Activated CD8-positive, alpha-beta memory T cell treated with anti-CD3 and anti-CD28 coated beads for 24 hours (primary cell): ENCODE measurements around the gene PELO.
"Not testable (repeated sequence)": the region's sequence is repeated elsewhere in the genome, so short reads cannot be mapped to it uniquely, and the experiment has no call there.

Source experiments
- DNase-seq: peaks from one replicate; pipeline ENCODE4 v3.0.0-alpha.2; 2020

PELO gene

GRCh38 chr5:52787600-52788504, at the start of gene PELO, which contains the start of gene ITGA1:
PELO (plus strand) TSS chr5:52787916; CDS start chr5:52800395, 12,479 bp downstream.
ITGA1 (plus strand) TSS chr5:52787916; CDS start chr5:52788354, 438 bp downstream.
- peak; percentile 85 for DNase-seq

GRCh38 chr5:52738095-52738506, 49.6 kb upstream of the PELO start:
- DNase-seq, result no peak

GRCh38 chr5:52740007-52740406, 47.7 kb upstream of the PELO start:
- DNase-seq, result no peak

- DNase-seq, result no peak
Measured at GRCh38 chr5:52743012-52743411, 44.7 kb upstream of the PELO start.

GRCh38 chr5:52743529-52743928, 44.2 kb upstream of the PELO start:
- DNase-seq, result no peak

GRCh38 chr5:52743970-52744369, 43.7 kb upstream of the PELO start:
- DNase-seq, result no peak

GRCh38 chr5:52744867-52745458, 42.8 kb upstream of the PELO start:
- DNase-seq, result not testable (repeated sequence)

- DNase-seq, result no peak
Measured at GRCh38 chr5:52746539-52746938, 41.2 kb upstream of the PELO start.

- no peak for DNase-seq
Measured at GRCh38 chr5:52748590-52748989, 39.1 kb upstream of the PELO start.

- no peak for DNase-seq
Measured at GRCh38 chr5:52749666-52750065, 38.0 kb upstream of the PELO start.

- DNase-seq, result no peak
Measured at GRCh38 chr5:52751137-52751536, 36.6 kb upstream of the PELO start.

- no peak for DNase-seq
Measured at GRCh38 chr5:52754051-52754450, 33.7 kb upstream of the PELO start.

GRCh38 chr5:52757527-52757926, 30.2 kb upstream of the PELO start:
- no peak for DNase-seq

GRCh38 chr5:52758014-52758413, 29.7 kb upstream of the PELO start:
- no peak for DNase-seq

- no peak for DNase-seq
Measured at GRCh38 chr5:52759331-52759730, 28.4 kb upstream of the PELO start.

- DNase-seq, result no peak
Measured at GRCh38 chr5:52760695-52761366, 26.9 kb upstream of the PELO start.

GRCh38 chr5:52767217-52767743, 20.4 kb upstream of the PELO start:
- no peak for DNase-seq

- DNase-seq, result no peak
Measured at GRCh38 chr5:52767766-52768480, 19.8 kb upstream of the PELO start.

- no peak for DNase-seq
Measured at GRCh38 chr5:52769061-52769460, 18.7 kb upstream of the PELO start.

- no peak for DNase-seq
Measured at GRCh38 chr5:52770287-52770939, 17.3 kb upstream of the PELO start.

- DNase-seq, result peak; percentile 68
Measured at GRCh38 chr5:52771343-52772039, 16.2 kb upstream of the PELO start.

GRCh38 chr5:52772668-52773067, 15.0 kb upstream of the PELO start:
- DNase-seq, result no peak
